ENCODE results near the gene LRRC23. TPM values are rescaled to one million over a fixed set of nuclear protein-coding genes. Genes with fewer than 3 reads are reported as not detected.

LRRC23 gene
- total and polyA plus RNA-seq, 2 of the 13 experiments (the other 11 are each of a cell fraction or from before 2014, with no cell fraction given): 6.0 to 7.8 TPM

DNA sequence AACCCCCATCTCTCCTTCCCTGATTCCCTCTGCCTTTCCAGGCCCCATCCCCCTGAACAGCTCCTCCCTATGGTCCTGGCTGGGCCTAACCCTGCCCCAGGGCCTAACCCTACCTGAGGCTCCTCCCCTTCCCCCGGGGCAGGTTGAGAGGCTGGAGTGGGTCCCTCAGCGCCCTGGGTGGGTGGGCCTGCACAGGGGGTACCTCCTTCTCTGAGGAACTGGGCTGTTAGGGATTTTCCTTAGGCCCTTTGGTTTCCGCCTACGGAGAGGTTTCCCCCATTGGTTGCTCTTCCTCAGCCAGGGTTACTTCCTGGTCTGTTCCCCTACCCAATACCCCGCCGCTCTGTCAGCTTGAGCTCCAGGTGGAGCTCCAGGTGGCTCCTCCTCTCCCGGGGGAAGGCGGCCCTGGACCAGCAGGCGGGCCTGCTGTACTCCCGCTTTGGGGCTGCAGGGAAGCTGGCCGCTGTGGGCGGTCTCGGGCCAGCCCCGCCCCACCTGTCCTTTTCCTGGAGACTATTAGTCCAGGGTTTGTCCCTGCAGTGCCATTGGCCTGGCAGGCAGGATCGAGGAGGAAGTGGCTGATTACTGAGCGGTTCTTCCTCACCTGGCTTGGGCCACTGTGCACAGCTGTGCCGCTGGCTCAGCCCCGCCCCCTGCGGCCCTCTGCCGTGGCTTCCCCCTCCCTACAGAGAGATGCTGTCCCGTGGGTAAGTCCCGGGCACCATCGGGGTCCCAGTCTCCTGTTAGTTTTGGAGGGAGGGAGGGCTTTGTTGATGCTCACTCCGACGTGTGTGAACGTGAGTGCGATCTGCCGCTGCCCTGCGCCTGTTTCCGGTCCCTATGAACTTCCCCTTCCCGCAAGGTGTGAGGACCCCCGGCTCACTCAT is 41.7 kb downstream of the LRRC23 start (continued):
- peak; percentile 73 for TF ChIP-seq ZEB1 (IDR thresholded peaks at IDR 0.05; ENCODE audit: insufficient replicate concordance, low read depth)
- no peak for TF ChIP-seq ZNF496 (CRISPR knock-in tag; IDR thresholded peaks at IDR 0.05; ENCODE audit: insufficient replicate concordance)
- TF ChIP-seq ZNF3 (CRISPR knock-in tag; IDR thresholded peaks at IDR 0.05): no peak
- TF ChIP-seq PHF8 (CRISPR knock-in tag; IDR thresholded peaks at IDR 0.05): peak; percentile 48
- no peak for TF ChIP-seq SP1 (IDR thresholded peaks at IDR 0.05)
- peak; percentile 78 for TF ChIP-seq SP1 (CRISPR knock-in tag; IDR thresholded peaks at IDR 0.05)
- no peak for TF ChIP-seq GABPA (IDR thresholded peaks at IDR 0.05; ENCODE audit: low read depth, low read length)
- peak; percentile 65 for TF ChIP-seq GABPA (CRISPR knock-in tag; IDR thresholded peaks at IDR 0.05; ENCODE audit: low read depth)
- TF ChIP-seq NRL (CRISPR knock-in tag; IDR thresholded peaks at IDR 0.05; ENCODE audit: borderline replicate concordance): peak; percentile 76
- peak; percentile 31; the same call in 1 of the 2 replicates for TF ChIP-seq YEATS2 (CRISPR knock-in tag; IDR thresholded peaks at IDR 0.05; ENCODE audit: borderline replicate concordance)
- TF ChIP-seq ZNF224 (CRISPR knock-in tag; IDR thresholded peaks at IDR 0.05): peak; percentile 77; the same call in 1 of the 2 replicates
- TF ChIP-seq, protein P1, sequence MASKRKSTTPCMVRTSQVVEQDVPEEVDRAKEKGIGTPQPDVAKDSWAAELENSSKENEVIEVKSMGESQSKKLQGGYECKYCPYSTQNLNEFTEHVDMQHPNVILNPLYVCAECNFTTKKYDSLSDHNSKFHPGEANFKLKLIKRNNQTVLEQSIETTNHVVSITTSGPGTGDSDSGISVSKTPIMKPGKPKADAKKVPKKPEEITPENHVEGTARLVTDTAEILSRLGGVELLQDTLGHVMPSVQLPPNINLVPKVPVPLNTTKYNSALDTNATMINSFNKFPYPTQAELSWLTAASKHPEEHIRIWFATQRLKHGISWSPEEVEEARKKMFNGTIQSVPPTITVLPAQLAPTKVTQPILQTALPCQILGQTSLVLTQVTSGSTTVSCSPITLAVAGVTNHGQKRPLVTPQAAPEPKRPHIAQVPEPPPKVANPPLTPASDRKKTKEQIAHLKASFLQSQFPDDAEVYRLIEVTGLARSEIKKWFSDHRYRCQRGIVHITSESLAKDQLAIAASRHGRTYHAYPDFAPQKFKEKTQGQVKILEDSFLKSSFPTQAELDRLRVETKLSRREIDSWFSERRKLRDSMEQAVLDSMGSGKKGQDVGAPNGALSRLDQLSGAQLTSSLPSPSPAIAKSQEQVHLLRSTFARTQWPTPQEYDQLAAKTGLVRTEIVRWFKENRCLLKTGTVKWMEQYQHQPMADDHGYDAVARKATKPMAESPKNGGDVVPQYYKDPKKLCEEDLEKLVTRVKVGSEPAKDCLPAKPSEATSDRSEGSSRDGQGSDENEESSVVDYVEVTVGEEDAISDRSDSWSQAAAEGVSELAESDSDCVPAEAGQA (IDR thresholded peaks at IDR 0.05; ENCODE audit: low read depth): 0 out of 2 replicates have a peak, but pooled peaks have one; percentile 29
- TF ChIP-seq, protein P1 (CRISPR knock-in tag; IDR thresholded peaks at IDR 0.05; ENCODE audit: borderline replicate concordance): no peak
- peak; percentile 42; the same call in 1 of the 2 replicates for TF ChIP-seq FOXA3 (CRISPR knock-in tag; IDR thresholded peaks at IDR 0.05)
- TF ChIP-seq NR2C2 (CRISPR knock-in tag; IDR thresholded peaks at IDR 0.05; ENCODE audit: borderline replicate concordance): peak; percentile 19; the same call in 1 of the 2 replicates
- peak; percentile 74 for TF ChIP-seq PHF5A (CRISPR knock-in tag; IDR thresholded peaks at IDR 0.05; ENCODE audit: low read depth, unreplicated experiment)
- no peak for TF ChIP-seq ZNF577 (CRISPR knock-in tag; IDR thresholded peaks at IDR 0.05; ENCODE audit: borderline replicate concordance, low read depth)
- TF ChIP-seq, protein P2, sequence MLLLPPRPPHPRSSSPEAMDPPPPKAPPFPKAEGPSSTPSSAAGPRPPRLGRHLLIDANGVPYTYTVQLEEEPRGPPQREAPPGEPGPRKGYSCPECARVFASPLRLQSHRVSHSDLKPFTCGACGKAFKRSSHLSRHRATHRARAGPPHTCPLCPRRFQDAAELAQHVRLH (CRISPR knock-in tag; IDR thresholded peaks at IDR 0.05; ENCODE audit: borderline replicate concordance, low read depth): peak; percentile 87; the same call in 1 of the 2 replicates
- no peak for TF ChIP-seq TBL1XR1 (IDR thresholded peaks at IDR 0.05; ENCODE audit: borderline replicate concordance, low read length, partially characterized antibody)
- TF ChIP-seq ATF7-NPFF (CRISPR knock-in tag; IDR thresholded peaks at IDR 0.05; ENCODE audit: low read depth): 0 out of 2 replicates have a peak, but pooled peaks have one; percentile 53
- TF ChIP-seq NONO (IDR thresholded peaks at IDR 0.05): no peak
- TF ChIP-seq NONO (CRISPR knock-in tag; conservative IDR thresholded peaks at IDR 0.05): peak; percentile 49; the same call in 1 of the 2 replicates
